ENCODE measurements around the gene ANXA6. TPM values are rescaled to one million over a fixed set of nuclear protein-coding genes. Genes with fewer than 3 reads are reported as not detected.
A peak's percentile ranks its signal among the peaks of the same experiment; 100 is the strongest.

Gene ANXA6
- polyA plus RNA-seq, 3 donors: 140 to 155 (median 143) TPM

GRCh38 chr5:151154931-151155774 lies 2.4 kb downstream of the ANXA6 start:
- DNase-seq (ENCODE audit: low read depth in 3 of 3, low spot score in 2 of 3): no peak

GRCh38 chr5:151153766-151154272 lies 3.8 kb downstream of the ANXA6 start:
- no peak for DNase-seq (ENCODE audit: low read depth in 3 of 3, low spot score in 2 of 3)

GRCh38 chr5:151153300-151153699 lies 4.3 kb downstream of the ANXA6 start:
- no peak for DNase-seq (ENCODE audit: low read depth in 3 of 3, low spot score in 2 of 3)

DNA sequence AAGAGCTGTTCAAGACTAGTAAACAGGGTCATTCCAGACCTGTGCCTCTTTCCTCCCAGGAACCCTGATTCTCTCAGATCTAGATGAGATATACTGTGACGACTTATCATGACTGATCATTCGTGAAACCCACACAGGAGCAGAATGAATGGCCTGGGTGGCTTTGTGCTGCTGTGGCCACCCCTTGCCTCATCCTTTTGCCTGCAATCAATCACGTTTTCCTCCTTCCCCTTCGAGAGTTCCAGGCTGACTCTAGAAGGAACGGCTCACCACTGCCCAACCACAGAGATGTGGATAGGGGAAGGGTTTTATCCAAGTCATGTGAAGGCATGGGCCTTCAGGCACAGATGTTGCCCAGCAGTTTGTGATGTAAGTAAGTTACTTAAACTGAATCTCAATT lies 5.8 kb downstream of the ANXA6 start:
- no peak for DNase-seq (ENCODE audit: low read depth in 3 of 3, low spot score in 2 of 3)

GRCh38 chr5:151151263-151151660 lies 6.3 kb downstream of the ANXA6 start:
- no peak for DNase-seq (ENCODE audit: low read depth in 3 of 3, low spot score in 2 of 3)

GRCh38 chr5:151150471-151151262 lies 6.9 kb downstream of the ANXA6 start:
- DNase-seq (ENCODE audit: low read depth in 3 of 3, low spot score in 2 of 3): peak in 1 of 3 donors; percentile 45

GRCh38 chr5:151148583-151148982 lies 9.0 kb downstream of the ANXA6 start:
- DNase-seq (ENCODE audit: low read depth in 3 of 3, low spot score in 2 of 3): no peak

DNA sequence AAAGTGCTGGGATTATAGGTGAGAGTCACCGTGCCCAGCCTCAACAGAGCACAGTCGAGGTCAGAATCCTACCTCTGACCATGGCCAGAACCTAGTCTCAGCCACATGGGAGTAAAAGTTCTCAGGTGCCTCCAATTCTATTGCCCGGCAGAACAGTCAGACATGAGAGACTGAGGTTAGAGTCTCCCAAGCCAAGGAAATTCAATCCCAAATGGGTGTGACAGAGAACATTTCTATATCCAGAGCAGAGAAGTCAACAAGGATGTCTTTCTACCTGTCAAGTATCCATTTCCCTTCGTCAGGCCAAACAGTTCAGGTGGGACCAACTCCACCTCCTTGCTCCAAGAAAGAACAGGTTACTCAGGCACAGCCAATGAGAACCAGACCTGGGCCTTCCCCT lies 10.5 kb downstream of the ANXA6 start:
- no peak for DNase-seq (ENCODE audit: low read depth in 3 of 3, low spot score in 2 of 3)

DNA sequence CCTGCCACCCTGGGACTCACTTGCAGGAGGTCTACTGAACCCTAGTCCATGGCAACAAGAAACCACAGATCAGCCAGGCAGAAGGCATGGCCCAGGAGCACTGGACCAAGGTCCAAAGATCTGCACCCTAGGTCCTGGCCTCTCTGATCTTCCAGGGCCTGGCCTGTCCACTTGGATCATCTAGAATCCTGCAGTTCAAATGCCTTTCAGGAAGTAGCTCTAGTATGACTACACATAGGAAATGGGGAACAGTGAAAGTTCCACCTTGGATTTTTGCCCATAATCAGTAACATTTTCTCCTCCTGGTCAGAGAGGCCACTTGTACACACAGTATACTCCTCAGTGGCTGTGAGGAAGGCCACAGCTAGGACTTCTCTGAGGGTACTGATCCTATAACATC lies 11.5 kb downstream of the ANXA6 start:
- DNase-seq (ENCODE audit: low read depth in 3 of 3, low spot score in 2 of 3): no peak

DNA sequence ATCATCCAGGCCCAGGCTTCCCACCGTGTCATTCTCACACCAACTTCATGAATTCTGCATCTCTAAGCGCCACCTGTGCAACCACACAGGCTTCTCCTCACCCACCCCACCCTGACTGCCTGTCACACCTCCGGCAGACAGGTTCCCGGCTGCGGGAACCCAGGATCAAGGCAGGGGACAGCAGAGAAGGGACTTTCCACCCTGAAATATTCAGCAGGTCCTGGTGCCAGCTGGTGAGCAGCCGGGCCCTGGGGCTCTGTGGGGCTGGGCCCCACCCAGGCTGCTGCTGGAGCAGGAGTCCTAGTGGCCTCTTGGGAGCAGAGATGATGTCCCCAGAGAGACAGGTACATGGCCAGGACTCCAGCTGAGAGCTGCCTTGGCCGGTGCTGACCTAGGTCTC lies 12.7 kb downstream of the ANXA6 start:
- no peak for DNase-seq (ENCODE audit: low read depth in 3 of 3, low spot score in 2 of 3)

GRCh38 chr5:151144275-151144674 lies 13.3 kb downstream of the ANXA6 start:
- no peak for DNase-seq (ENCODE audit: low read depth in 3 of 3, low spot score in 2 of 3)

DNA sequence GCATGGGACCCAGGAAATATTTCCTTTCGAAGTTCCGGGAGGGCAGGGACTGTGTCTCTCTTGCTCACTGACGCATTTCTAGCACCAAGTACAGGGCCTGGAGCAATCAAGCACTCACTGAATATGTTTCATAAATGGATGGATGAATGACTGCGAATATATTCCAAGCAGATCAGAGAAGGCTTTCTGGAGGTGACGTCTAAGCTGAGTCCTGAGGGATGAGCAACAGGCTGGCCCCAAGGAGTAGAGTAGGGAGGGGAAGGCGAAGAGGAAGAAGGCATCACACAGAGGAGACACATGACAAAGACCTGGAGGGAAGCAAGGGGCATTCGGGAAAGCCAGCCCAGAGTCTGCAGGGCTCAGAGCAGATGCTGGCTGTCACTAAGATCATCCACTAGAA lies 13.9 kb downstream of the ANXA6 start:
- DNase-seq (ENCODE audit: low read depth in 3 of 3, low spot score in 2 of 3): no peak

DNA sequence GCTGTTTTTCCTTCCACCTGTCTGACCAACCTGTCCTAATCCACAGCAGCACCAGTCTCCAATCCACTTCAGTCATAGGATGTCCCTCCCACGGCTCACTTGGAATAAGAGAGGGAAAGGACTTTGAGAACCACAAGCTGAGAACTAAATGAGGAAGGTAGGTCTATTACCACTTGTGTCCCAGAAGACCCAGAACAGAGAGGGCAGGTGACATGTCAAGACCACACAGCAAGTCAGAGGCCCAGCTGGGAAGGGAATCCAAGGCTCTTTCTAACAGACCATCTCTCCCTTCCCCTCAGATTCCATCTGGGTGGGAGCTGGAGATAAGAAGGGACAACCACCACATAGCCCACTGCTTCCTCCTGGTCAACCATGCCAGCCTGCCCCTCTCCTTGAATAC lies 14.6 kb downstream of the ANXA6 start:
- DNase-seq (ENCODE audit: low read depth in 3 of 3, low spot score in 2 of 3): no peak

GRCh38 chr5:151141535-151141934 lies 16.0 kb downstream of the ANXA6 start:
- no peak for DNase-seq (ENCODE audit: low read depth in 3 of 3, low spot score in 2 of 3)

- no peak for DNase-seq (ENCODE audit: low read depth in 3 of 3, low spot score in 2 of 3)
Observed at GRCh38 chr5:151140686-151141459, 16.7 kb downstream of the ANXA6 start.

- DNase-seq (ENCODE audit: low read depth in 3 of 3, low spot score in 2 of 3): no peak
Observed at GRCh38 chr5:151139646-151140045, 17.9 kb downstream of the ANXA6 start.

DNA sequence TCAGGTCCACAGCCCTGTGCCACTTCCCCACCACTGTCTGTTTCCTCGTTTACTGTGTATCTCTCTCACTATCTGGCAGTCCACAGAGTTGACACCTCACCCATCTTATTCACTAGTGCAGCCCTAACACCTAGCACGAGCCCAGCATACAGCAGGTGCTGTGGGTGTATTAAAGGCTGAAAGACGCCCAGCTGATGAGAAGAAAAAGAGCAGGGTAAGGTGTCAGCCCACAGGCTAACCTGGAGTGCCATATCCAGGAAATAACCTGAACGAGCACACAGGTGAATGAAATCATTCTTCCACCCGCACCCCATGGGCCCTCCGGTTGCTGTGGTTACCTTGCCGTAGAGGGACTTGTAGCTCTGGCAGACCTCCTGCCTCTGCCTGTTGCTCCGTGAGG lies 18.6 kb downstream of the ANXA6 start:
- no peak for DNase-seq (ENCODE audit: low read depth in 3 of 3, low spot score in 2 of 3)

GRCh38 chr5:151138114-151138513 lies 19.5 kb downstream of the ANXA6 start:
- DNase-seq (ENCODE audit: low read depth in 3 of 3, low spot score in 2 of 3): no peak

- no peak for DNase-seq (ENCODE audit: low read depth in 3 of 3, low spot score in 2 of 3)
Observed at GRCh38 chr5:151137067-151137825, 20.3 kb downstream of the ANXA6 start.

- no peak for DNase-seq (ENCODE audit: low read depth in 3 of 3, low spot score in 2 of 3)
Observed at GRCh38 chr5:151134228-151134627, 23.4 kb downstream of the ANXA6 start.

Measured in right renal cortex interstitium (tissue), 3 donors.